Globus pallidus (tissue), 1 donor: ENCODE measurements around the gene RUNX1.
A peak's percentile ranks its signal among the peaks of the same experiment; 100 is the strongest.

Source experiments
- DNase-seq: peaks from one replicate; pipeline ENCODE4 v3.0.0-alpha.2; 2015; ENCODE audit warnings: low spot score

Gene RUNX1

DNA sequence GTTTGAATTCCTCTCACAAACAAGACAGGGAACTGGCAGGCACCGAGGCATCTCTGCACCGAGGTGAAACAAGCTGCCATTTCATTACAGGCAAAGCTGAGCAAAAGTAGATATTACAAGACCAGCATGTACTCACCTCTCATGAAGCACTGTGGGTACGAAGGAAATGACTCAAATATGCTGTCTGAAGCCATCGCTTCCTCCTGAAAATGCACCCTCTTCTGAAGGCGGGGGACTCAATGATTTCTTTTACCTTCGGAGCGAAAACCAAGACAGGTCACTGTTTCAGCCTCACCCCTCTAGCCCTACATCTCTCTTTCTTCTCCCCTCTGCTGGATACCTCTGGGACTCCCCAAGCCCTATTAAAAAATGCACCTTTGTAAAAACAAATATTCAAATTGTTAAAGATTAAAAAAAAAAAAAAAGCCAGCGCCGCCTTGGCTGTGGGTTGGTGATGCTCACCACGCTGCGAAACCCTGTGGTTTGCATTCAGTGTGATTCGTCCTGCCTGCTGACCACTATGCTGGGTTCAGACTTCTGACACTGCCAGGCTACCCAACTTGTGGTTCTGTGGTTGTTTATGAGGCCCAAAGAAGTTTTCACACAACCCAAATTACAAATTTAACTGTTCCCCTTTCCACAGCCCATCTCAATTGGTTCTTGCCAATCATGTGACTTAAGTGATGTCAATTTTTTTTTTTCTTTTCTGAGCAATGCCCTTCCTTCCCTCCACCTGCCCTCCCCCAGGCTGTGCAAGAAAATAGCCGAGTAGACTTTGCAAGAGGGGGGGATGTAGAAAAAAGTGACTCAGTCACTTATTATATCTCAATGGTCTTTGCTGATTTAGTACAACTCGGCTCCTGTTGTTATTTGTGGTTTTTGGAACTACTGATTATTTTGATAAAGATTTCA lies at the start of gene RUNX1:
Gene RUNX1 (minus strand): TSS at position 597 of the 912 bp plus-strand sequence.
- peak; percentile 55 for DNase-seq

DNA sequence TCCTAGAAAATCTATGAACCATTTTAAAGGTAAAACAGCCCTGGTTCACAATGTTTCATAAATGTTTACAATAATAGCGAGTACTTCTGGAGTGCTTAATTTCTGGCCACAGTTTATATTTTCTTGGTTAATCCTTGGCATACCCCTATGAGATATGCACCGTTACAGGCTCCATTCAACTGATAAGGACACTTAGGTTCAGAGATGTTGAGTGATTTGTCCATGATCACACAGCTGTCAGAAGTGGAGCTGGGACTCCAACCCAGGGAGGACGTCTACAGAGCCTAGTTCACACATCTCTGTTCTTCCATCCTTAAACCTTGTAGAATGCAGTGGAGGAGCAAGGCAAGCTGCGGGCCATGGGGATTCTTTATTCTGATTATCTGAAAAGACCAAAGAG lies 48.4 kb upstream of the RUNX1 start:
- DNase-seq: no peak

DNA sequence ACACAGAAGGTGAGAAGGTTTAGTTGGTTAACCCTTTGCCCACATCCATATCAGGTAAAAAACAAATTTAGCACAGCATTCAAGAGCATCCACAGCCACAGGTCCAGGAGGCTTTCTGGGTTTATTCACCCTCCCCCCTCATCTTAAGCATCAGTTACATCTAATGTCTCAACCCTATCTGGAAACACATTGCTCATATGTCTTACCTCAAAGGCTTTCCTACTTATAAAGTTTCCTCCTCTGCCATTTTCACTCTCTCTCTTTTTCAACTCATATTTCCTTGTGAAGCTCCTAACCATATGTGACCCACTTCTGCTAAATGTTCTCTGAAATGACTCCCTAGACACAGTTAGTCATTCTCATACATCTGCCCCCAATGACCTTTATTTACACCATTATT lies 47.9 kb upstream of the RUNX1 start:
- no peak for DNase-seq

DNA sequence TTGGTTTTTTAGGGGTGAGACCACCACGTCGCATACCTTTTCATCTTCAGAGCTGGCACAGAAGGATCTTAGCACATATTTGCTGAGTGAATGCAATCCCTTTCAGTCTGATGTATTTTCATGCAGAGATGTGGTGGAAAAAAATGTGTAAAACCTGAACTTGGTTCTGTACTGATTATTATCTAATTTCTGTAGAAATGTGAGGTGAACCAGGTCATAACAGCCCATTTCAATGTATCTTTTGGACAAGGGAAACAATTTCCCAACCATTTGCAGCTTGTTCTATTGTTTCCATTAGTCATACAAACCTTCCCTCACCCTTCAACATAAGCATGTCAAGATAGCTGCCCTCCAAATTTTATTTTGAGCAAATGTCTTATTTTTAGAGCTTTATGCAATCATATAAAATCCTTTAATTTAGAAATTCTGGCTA lies 46.8 kb upstream of the RUNX1 start:
- DNase-seq: no peak

DNA sequence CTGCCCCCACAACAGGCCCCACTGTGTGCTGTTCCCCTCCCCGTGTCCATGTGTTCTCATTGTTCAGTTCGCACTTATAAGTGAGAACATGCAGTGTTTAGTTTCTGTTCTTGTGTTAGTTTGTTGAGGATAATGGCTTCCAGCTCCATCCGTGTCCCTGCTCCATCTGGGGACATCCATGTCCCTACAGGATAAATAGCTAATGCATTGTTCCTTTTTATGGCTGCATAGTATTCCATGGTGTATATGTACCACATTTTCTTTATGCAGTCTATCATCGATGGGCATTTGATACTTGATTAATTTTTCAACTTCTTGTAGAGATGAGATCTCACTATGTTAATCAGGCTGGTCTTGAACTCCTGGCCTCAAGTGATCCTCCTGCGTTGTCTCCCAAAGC lies 44.4 kb upstream of the RUNX1 start:
- no peak for DNase-seq

DNA sequence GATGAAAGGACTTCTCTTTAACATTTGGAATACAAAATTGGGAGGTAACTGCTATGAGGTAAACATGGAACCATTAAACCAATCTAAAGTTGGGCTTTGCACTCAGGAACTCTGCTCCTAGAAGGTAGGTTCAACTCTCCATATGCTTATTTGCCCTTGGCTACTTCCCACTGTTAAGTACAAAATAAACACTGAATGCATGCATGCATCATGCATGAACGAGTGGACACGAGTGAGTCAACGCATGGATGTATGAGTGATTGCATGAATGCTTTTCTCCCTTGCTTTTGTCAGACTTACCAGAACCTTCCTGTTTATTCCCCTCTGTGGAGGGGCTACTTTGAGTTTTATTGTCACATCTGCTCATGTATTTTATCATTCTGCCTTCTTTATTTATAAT lies 42.4 kb upstream of the RUNX1 start:
- no peak for DNase-seq

DNA sequence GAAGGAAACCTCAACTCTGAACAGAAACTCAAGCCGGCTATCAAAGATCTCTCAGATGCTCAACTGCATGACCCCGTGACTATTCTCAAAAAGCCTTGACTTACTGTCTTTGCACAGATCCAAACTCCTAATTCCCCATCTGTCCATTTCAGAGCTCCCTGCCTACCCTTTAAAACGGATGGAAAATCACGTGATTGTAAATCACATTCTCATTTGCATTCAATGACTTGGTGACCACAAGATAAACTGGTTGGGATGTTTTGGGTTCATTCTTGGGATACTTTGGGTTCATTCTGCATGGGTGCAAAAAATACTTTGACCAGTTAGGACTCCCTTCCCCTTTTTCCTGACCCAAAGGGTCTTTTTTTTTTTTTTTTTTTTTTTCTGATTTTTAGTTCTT lies 41.3 kb upstream of the RUNX1 start:
- DNase-seq: no peak

DNA sequence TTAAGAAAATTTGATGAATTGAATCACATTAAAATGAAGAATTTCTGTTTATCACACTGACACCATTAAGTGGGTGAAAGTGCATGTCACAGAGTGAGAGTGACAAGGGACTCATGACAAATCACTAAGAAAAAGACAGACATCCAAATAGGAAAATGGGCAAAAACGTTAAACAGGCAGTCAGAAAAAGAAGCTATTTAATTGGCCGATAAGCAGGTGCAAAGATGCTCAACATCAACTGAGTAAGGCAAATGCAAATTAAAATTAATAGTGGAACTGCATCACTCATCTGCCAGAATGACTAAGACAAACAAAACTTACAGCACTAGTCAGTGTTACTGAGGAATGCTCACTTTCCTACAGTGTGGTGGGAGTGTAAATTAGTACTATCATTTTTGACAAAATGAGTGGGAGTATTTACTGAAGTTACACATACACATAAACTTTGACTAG lies 39.2 kb upstream of the RUNX1 start:
- no peak for DNase-seq

DNA sequence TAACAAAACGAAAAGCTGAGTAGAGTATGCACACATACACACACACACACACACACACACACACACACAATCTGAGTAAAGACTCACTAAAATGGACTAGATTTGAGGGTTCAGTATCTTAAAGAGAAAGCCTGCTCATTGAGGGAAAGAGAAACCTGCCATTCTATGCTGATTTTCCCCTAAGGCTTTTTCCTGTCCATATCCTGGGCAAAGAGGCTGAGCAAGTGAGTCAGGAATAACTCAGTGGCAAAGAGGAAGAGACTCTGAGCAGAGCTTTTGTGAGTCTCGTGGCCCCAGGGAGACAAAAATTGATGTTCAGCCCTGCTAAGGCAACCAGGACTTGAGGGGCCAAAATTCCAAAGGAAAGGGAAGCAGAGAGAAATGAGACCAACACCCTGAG lies 37.3 kb upstream of the RUNX1 start:
- DNase-seq: no peak

DNA sequence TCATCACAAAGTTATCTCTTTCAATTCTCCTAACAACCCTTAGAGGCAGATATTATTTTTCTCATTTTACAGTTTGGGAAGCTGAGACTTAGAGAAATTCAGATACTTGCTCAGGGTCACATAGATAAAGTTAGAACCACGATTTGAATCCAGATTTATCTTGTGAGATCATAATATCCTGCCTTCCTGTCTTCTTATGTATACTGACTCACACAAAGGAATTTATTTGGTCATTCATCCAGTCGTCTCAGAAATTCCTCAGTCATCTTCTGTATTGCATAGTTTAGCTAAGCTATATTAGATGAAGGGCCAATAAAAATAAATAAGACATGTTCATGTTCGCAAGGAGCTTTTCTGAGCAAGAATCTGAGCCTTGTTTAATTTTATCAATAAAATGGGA lies 35.8 kb upstream of the RUNX1 start:
- DNase-seq: no peak

DNA sequence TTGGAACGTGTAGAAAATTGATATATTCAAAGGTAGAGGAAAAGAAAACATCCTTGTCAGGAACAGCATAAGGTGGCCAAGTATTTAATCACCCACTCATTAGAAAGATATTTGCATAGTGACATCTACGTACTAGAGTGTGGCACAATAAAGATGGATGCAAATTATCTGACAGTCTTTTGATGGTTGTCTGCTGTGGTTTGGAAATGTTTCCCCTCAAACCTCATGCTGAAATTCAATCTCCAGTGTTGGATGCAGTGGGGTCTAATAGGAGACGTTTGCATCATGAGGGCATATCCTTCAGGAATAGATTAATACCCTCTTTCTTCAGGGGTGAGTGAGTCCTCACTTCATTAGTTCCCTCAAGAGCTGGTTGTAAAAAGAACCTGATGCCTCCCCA lies 34.1 kb upstream of the RUNX1 start:
- DNase-seq: no peak

DNA sequence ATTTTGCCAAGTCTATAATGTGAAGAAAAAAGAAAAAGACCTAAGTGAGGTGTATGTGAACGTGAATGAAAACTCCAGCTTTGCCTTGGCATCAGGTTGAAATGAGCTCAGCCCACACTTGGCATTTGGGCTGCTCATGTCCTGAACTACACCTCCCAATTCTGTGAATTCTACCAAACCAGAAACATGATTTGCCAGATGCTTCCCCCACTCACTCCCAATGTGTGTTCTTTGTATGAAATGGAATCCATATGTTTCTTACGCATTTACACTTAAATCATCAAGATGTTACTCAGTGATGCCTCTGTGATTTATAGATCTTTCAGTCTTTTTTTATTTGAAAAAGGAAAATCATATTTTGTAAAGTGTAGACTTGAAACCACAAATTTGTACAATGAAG lies 32.8 kb upstream of the RUNX1 start:
- no peak for DNase-seq

DNA sequence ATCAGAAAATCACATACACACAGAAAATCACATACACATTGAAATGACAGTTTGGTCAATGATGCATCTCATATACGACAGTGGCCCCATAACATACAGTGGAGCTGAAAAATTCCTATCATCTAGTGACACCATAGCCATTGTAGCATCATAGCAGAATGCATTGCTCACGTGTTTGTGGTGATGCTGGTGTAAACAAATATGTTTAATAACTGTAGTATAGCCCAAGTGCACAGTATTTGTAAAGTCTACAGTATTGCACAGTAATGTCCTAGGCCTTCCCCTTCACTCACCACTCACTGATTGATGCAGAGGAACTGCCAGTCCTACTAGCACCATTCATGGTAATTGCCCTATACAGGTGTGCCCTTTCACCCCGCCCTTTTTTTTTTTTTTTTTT lies 30.1 kb upstream of the RUNX1 start:
- no peak for DNase-seq

DNA sequence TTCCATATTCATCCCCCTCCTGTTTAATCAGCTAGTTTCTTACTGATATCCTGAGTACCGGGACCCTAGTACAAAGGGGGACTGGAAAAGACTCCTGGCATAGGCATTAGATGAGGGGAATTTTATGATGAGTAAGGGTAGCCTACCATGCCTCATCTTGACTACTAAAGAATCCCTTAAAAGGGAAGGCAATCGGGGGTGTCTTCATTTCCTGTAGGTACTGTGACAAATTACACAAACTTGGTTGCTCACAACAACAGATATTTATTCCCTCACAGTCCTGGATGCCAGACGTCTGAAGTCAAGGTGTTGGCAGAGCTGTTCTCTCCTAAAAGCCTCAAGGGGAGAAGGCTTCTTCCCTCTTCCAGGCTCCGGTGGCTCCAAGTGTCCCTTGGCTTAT lies 28.9 kb upstream of the RUNX1 start:
- DNase-seq: no peak

DNA sequence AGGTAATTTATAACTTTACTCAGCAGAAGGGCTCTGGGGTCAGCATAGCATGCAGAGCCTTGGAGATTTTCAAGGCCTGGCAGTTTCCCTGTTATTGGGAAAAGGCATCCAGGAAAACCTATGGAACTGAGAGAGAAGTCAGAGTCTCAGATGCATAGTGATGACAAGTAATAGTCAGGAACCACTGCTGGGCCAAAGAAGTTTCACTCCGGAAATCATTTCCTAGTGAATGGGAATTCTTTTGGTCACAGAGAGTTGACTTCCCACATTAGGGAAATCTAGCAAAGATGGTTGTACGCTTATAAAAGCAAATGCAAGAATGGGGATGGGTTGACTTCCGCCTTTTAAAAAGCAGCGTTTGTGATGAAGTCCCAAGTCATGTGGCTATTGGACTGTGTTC lies 28.4 kb upstream of the RUNX1 start:
- no peak for DNase-seq

DNA sequence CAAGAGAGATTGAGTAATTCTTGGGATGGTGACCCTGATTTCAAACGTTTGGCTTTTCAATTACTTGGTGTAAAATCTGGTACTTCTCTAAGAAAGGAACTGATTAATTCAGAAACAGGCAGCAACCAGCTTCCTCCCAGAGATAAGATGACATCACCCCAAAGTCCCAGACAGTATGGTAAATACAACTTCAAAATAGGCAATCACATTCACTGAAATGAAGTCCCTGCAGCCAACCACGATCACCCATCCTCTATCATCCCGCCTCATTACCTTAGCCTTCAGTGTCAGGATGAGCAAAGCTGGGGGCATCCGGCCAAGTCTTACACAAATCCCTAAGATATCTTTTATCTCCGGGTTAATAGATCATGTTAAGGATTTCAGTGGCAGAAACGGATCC lies 26.4 kb upstream of the RUNX1 start:
- DNase-seq: peak; percentile 25

DNA sequence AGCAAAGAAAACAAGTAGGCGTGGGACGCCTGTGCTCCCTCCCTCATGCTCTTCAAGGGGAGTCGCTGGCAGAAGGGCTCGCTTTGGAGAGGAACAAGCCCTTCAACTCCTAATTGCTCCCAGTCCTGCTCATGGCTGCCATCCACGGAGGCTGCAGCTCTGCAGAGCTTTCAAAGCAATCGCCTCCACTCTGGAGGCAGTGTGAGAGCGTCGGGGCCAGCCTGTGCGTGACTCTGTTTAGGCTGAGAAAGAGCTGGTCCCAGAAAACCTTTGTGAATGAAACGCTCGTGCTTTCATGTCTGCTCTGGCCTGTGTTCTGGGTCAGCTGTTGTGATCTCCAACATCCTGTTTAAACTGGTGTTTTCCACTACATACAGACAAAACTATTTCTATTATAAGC lies 23.9 kb upstream of the RUNX1 start:
- no peak for DNase-seq

DNA sequence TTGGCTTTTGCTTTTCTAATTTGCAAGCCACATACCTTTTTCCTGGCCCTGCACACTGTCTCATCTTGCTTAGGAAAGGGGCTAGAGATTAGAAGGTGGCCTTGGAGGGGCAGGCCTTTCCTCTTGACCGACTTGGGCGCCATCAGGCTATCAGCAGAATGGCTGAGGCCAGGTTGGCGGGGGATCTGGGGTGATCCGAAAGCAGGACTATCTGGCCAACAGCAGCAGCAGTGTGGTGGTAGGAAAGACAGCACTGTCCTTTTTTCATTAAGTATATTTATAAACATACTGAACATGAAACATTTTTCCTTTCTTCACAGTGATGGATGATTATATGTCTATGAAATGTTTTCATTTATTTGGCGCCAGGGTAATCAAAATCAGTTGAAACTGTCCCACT lies 23.5 kb upstream of the RUNX1 start:
- no peak for DNase-seq

DNA sequence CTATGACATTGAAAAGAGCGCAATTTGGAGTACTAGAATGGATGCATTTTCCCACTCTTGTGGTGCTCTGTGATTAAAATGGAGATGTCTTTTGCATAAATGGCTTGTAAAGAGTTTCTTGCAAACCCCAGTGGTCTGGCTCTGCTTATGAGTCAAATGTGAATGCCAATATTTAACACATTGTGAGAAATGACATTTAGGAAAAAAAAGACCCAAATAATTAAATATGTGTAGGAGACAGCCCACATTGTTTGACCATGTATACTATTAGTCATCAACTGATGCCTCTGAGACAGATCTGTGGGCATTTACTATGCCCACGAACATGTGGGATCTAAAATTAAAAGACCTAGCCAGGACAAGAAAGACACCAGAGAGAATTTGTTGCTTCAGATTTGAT lies 22.2 kb upstream of the RUNX1 start:
- DNase-seq: no peak

DNA sequence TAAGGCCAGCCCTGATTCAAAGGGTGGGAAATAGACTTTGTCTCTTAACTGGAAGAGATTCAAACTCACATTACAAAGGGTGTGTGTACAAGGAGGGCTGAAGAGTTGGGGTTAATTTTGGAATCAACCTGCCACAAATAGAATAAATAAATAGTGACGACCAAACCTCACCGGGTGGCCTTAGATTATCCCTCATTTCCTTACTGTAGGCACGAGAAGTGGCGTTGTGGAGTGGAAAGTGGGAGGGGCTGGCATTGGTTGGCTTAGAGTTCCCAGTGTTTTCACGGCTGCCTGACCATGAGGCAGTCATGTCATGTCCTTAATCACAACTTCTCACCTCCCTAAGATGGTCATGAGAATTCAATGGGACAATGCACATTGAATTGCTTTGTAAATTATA lies 21.3 kb upstream of the RUNX1 start:
- DNase-seq: no peak

DNA sequence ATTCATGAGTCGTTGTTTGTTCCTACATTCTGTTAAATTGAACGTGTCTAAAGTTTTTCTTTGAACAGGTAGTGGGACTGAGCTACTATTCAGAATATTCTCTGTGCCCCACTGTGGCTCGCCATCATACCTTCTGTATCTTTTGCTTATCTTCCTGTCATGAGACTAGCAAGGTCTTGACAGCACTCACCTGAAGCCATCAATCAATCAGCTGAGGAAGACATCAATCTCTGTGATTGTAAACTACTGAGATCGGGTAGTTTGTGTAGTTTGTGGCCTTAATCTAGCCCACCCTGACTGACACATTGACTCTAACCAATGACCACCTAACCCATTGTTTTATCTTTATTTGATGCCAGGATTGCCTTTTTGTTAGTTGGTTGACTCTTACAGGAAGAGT lies 17.7 kb upstream of the RUNX1 start:
- no peak for DNase-seq

DNA sequence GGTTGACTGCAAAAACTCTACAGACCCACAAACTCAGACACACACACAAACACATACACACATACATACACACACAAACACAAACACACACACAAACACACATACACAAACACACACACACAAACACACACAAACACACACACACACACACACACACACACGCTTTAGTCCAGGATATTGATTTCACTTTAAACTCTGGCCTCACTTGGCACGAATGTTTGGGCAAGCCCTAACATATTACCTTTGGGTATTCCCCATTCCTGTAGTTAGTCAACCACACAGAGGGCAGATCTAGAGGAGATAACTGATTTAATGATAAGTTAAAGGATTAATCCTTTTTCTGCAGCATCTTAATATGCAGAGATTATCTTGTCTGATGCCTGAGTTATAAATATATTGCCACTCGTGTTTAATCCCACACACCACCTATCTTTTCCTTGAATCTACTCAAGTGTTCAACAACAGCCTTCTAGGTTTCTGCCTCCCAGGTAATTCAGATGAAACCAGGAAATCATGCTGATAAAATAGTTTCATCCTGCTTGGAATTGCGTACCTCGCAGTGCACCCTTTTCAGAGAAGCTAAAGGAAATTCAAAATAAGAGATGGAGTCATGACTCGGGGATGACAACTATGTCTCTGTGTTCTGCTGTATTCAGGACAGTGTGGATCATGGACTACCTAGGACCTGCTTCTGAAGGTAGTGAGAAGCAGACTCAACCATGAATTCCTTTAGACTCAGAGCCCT lies 14.5 kb upstream of the RUNX1 start:
- DNase-seq: no peak

DNA sequence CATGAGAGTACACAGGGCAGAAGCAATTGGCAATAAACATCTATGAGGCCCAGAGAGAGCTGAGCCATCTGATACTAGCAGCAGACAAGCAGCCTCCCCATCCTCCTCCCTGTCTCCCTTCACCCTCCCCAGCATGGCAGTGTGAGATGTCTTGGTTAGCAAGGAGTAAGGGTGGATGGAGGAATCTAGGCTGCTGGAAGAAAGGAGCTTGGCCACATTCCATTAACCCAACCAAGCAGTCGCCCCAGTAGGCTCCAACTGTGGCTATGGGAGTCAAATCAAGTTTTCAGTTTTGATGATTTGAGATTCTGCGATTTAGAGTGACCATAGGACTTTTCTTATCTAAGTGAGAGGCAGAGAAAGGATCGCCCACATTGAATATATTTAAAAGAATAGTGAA lies 12.9 kb upstream of the RUNX1 start:
- DNase-seq: no peak
